Measurements from ENCODE around the gene MSI2.

The MSI2 gene

GRCh38 chr17:57466017-57466471 lies 209.7 kb downstream of the MSI2 start:
- FAIRE-seq, result no peak

GRCh38 chr17:57466521-57466920 lies 210.2 kb downstream of the MSI2 start:
- FAIRE-seq, result no peak

- no peak for FAIRE-seq
Measured at GRCh38 chr17:57467226-57467625, 210.9 kb downstream of the MSI2 start.

GRCh38 chr17:57467801-57468200 lies 211.5 kb downstream of the MSI2 start:
- FAIRE-seq, result no peak

- no peak for FAIRE-seq
Measured at GRCh38 chr17:57468932-57469775, 212.8 kb downstream of the MSI2 start.

GRCh38 chr17:57470906-57471305 lies 214.6 kb downstream of the MSI2 start:
- no peak for FAIRE-seq

- FAIRE-seq, result no peak
Measured at GRCh38 chr17:57471868-57472368, 215.6 kb downstream of the MSI2 start.

- FAIRE-seq, result no peak
Measured at GRCh38 chr17:57475796-57476195, 219.5 kb downstream of the MSI2 start.

- no peak for FAIRE-seq
Measured at GRCh38 chr17:57477522-57478362, 221.4 kb downstream of the MSI2 start.

- no peak for FAIRE-seq
Measured at GRCh38 chr17:57478478-57479250, 222.3 kb downstream of the MSI2 start.

- no peak for FAIRE-seq
Measured at GRCh38 chr17:57480438-57481196, 224.3 kb downstream of the MSI2 start.

GRCh38 chr17:57481910-57482391 lies 225.6 kb downstream of the MSI2 start:
- no peak for FAIRE-seq

GRCh38 chr17:57482657-57483056 lies 226.3 kb downstream of the MSI2 start:
- no peak for FAIRE-seq

GRCh38 chr17:57484081-57484666 lies 227.9 kb downstream of the MSI2 start:
- no peak for FAIRE-seq

GRCh38 chr17:57484826-57485565 lies 228.7 kb downstream of the MSI2 start:
- no peak for FAIRE-seq

- FAIRE-seq, result no peak
Measured at GRCh38 chr17:57485566-57485865, 229.2 kb downstream of the MSI2 start.

GRCh38 chr17:57485916-57486881 lies 229.9 kb downstream of the MSI2 start:
- no peak for FAIRE-seq

GRCh38 chr17:57486882-57487301 lies 230.6 kb downstream of the MSI2 start:
- FAIRE-seq, result no peak

GRCh38 chr17:57487573-57487972 lies 231.2 kb downstream of the MSI2 start:
- no peak for FAIRE-seq

GRCh38 chr17:57488856-57489255 lies 232.5 kb downstream of the MSI2 start:
- no peak for FAIRE-seq

All from TTC549 (cell line).